ENCODE data around the gene CDC7.
A peak's percentile ranks its signal among the peaks of the same experiment; 100 is the strongest.
"Not testable (repeated sequence)": the region's sequence is repeated elsewhere in the genome, so short reads cannot be mapped to it uniquely, and the experiment has no call there.

CDC7 gene

GRCh38 chr1:91513160-91513559, 12.5 kb downstream of the CDC7 start:
- H3K4me3 ChIP-seq (ENCODE audit: low read length), result no peak overlapping the region
- peak; percentile 80 for DNase-seq (ENCODE audit: low read depth)
- H3K9me3 ChIP-seq (ENCODE audit: control insufficient read depth, low read length), result no peaks in the 10 kb centered on the region
- no peaks in the 10 kb centered on the region for H3K36me3 ChIP-seq (ENCODE audit: control insufficient read depth, insufficient read depth, low read length, severe bottlenecking)
- H3K27me3 ChIP-seq (replicated peaks; ENCODE audit: control insufficient read depth, insufficient read depth, low read length), result no peaks in the 10 kb centered on the region
- H3K9ac ChIP-seq (ENCODE audit: low read length), result peak overlapping the region; percentile 75
- peaks cover 23% of the 10 kb centered on the region for H3K4me1 ChIP-seq (ENCODE audit: control insufficient read depth, insufficient read depth, low read length)

- Histone ChIP-seq H3K9ac (ENCODE audit: low read length) (peak overlapping the region; percentile 75), H3K4me1 (ENCODE audit: control insufficient read depth, insufficient read depth, low read length) (peaks cover 23% of the 10 kb centered on the region), H3K4me3 (ENCODE audit: low read length) (no peak overlapping the region), H3K9me3 (ENCODE audit: control insufficient read depth, low read length) (no peaks in the 10 kb centered on the region), H3K36me3 (ENCODE audit: control insufficient read depth, insufficient read depth, low read length, severe bottlenecking) (no peaks in the 10 kb centered on the region), H3K27me3 (replicated peaks; ENCODE audit: control insufficient read depth, insufficient read depth, low read length) (no peaks in the 10 kb centered on the region)
- no peak for DNase-seq (ENCODE audit: low read depth)
Measured at GRCh38 chr1:91513706-91514105, 13.1 kb downstream of the CDC7 start.

DNA sequence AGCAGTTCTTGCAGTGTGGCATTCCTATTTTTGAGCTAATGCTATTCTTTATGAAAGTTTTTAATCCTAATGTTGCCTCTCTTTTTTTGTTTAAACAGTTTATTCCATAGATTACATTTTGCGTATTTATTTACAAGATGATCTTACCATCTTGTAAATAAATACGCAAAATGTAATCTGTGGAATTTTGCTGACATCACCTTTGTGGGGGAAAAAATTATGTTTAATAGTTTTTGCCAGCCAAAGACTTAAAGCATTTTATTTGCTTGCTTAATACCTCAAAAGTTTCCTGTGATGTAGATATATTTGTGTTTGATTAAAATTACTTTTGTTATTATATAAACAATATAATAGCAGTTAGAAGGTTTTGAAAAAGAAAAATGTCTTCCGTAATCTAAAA, 15.3 kb downstream of the CDC7 start:
- no peak overlapping the region for H3K9ac ChIP-seq (ENCODE audit: low read length)
- DNase-seq (ENCODE audit: low read depth), result no peak
- H3K9me3 ChIP-seq (ENCODE audit: control insufficient read depth, low read length), result no peaks in the 10 kb centered on the region
- no peaks in the 10 kb centered on the region for H3K27me3 ChIP-seq (replicated peaks; ENCODE audit: control insufficient read depth, insufficient read depth, low read length)
- no peak overlapping the region for H3K4me3 ChIP-seq (ENCODE audit: low read length)
- no peaks in the 10 kb centered on the region for H3K36me3 ChIP-seq (ENCODE audit: control insufficient read depth, insufficient read depth, low read length, severe bottlenecking)
- peaks cover 20% of the 10 kb centered on the region for H3K4me1 ChIP-seq (ENCODE audit: control insufficient read depth, insufficient read depth, low read length)

DNA sequence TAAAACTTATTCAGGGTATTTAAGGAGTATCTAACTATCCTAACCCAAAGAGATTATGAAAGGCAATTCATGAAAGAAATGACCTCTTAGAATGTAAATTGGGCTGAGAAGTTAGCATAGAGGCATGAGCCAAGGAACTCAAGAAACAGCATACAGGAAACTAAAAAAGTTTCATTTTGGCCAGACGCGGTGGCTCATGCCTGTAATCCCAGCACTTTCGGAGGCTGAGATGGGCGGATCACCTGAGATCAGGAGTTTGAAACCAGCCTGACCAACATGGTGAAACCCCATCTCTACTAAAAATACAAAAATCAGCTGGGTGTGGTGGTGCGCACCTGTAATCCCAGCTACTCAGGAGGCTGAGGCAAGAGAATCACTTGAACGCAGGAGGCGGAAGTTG, 16.0 kb downstream of the CDC7 start:
- not testable (repeated sequence) for DNase-seq (ENCODE audit: low read depth); H3K4me3 ChIP-seq (ENCODE audit: low read length); H3K27me3 ChIP-seq (replicated peaks; ENCODE audit: control insufficient read depth, insufficient read depth, low read length); H3K9me3 ChIP-seq (ENCODE audit: control insufficient read depth, low read length); H3K36me3 ChIP-seq (ENCODE audit: control insufficient read depth, insufficient read depth, low read length, severe bottlenecking); H3K9ac ChIP-seq (ENCODE audit: low read length)
- H3K4me1 ChIP-seq (ENCODE audit: control insufficient read depth, insufficient read depth, low read length), result peaks cover 14% of the 10 kb centered on the region

- peak overlapping the region; percentile 20 for H3K9ac ChIP-seq (ENCODE audit: low read length)
- not testable (repeated sequence) for H3K27me3 ChIP-seq (replicated peaks; ENCODE audit: control insufficient read depth, insufficient read depth, low read length); DNase-seq (ENCODE audit: low read depth); H3K4me3 ChIP-seq (ENCODE audit: low read length); H3K4me1 ChIP-seq (ENCODE audit: control insufficient read depth, insufficient read depth, low read length); H3K9me3 ChIP-seq (ENCODE audit: control insufficient read depth, low read length); H3K36me3 ChIP-seq (ENCODE audit: control insufficient read depth, insufficient read depth, low read length, severe bottlenecking)
Measured at GRCh38 chr1:91519167-91519566, 18.5 kb downstream of the CDC7 start.

DNA sequence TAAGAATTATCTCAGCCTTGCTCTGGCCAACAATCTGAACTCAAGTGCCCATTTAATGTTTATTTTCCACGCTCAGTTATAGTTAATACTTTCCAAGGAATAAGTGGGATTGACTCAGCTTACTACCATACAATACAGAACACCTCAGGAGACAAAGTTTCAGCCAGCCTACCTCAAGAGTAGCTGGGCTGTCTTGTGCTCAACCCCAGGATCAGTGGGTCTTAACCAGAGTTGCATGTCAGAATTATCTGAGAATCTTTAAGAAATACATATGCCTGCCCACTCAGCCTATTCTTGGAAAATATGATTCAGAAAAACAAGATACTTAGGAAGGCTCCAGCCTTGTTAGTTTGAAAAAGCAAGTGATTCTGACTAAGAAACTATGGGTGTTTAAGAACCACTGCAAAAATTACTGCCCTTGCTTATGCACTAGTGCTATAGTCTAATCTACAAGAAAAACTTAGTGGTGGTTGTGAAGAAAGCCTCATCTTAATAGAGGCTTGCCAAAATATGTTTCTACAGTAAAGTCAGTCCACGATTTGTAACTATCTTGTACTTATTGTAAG, 20.4 kb downstream of the CDC7 start:
- no peaks in the 10 kb centered on the region for H3K27me3 ChIP-seq (replicated peaks; ENCODE audit: control insufficient read depth, insufficient read depth, low read length)

DNA sequence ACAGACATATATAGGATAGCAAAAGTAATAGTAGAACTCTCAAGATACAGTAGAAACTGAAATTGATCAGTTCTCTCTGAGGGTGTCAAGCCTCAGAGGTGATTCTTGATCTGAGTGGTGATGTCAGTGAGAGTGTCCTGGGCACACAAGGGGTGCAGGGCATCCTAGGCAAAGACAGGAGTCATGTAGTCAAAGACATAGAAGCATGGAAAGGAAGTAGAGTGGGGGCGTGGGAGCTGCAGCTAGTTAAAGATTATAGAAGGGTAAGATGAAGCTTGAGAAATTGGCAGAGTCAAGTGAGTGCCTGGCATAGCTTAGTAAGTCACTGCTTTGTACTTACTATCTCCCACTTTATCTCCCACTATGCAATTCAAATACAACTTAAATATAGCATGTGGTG, 22.8 kb downstream of the CDC7 start:
- peaks cover 26% of the 10 kb centered on the region for H3K4me1 ChIP-seq (ENCODE audit: control insufficient read depth, insufficient read depth, low read length)
- no peaks in the 10 kb centered on the region for H3K9me3 ChIP-seq (ENCODE audit: control insufficient read depth, low read length)
- H3K9ac ChIP-seq (ENCODE audit: low read length), result no peak overlapping the region
- H3K4me3 ChIP-seq (ENCODE audit: low read length), result no peak overlapping the region
- no peaks in the 10 kb centered on the region for H3K27me3 ChIP-seq (replicated peaks; ENCODE audit: control insufficient read depth, insufficient read depth, low read length)
- DNase-seq (ENCODE audit: low read depth), result peak; percentile 55
- no peaks in the 10 kb centered on the region for H3K36me3 ChIP-seq (ENCODE audit: control insufficient read depth, insufficient read depth, low read length, severe bottlenecking)

More for the DNA sequence above, 20.4 kb downstream of the CDC7 start:
- Histone ChIP-seq H3K36me3 (ENCODE audit: control insufficient read depth, insufficient read depth, low read length, severe bottlenecking) (no peaks in the 10 kb centered on the region), H3K4me1 (ENCODE audit: control insufficient read depth, insufficient read depth, low read length) (peaks cover 2% of the 10 kb centered on the region), H3K4me3 (ENCODE audit: low read length) (no peak overlapping the region), H3K9me3 (ENCODE audit: control insufficient read depth, low read length) (no peaks in the 10 kb centered on the region), H3K9ac (ENCODE audit: low read length) (no peak overlapping the region)
- DNase-seq (ENCODE audit: low read depth), result no peak

DNA sequence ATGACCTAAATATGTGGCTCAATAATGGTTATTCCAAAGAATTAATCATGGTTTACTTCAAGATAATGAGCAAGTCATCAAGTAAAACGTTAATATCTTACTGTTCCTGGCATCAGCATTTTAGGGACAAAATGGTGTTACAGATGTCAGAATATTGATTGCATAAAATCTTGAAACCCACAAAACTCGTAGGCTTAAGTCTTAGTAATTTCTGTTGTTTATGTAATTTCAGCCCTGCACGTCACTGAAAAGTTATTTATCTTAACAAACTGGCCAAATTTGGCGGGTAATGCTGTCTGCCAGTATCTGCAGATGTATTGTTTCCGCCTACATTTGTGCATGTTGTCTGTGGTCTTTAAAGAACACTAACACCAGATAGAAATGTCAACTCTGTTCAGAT, 25.8 kb downstream of the CDC7 start:
- H3K36me3 ChIP-seq (ENCODE audit: control insufficient read depth, insufficient read depth, low read length, severe bottlenecking), result no peaks in the 10 kb centered on the region
- no peaks in the 10 kb centered on the region for H3K27me3 ChIP-seq (replicated peaks; ENCODE audit: control insufficient read depth, insufficient read depth, low read length)
- no peak for DNase-seq (ENCODE audit: low read depth)

GRCh38 chr1:91527266-91527765, 26.7 kb downstream of the CDC7 start:
- no peaks in the 10 kb centered on the region for H3K36me3 ChIP-seq (ENCODE audit: control insufficient read depth, insufficient read depth, low read length, severe bottlenecking)
- no peaks in the 10 kb centered on the region for H3K27me3 ChIP-seq (replicated peaks; ENCODE audit: control insufficient read depth, insufficient read depth, low read length)
- H3K9ac ChIP-seq (ENCODE audit: low read length), result peak overlapping the region; percentile 66
- no peak overlapping the region for H3K4me3 ChIP-seq (ENCODE audit: low read length)
- DNase-seq (ENCODE audit: low read depth), result no peak
- peaks cover 40% of the 10 kb centered on the region for H3K4me1 ChIP-seq (ENCODE audit: control insufficient read depth, insufficient read depth, low read length)
- no peaks in the 10 kb centered on the region for H3K9me3 ChIP-seq (ENCODE audit: control insufficient read depth, low read length)

More for the DNA sequence above, 25.8 kb downstream of the CDC7 start:
- H3K9ac ChIP-seq (ENCODE audit: low read length), result peak overlapping the region; percentile 66
- no peaks in the 10 kb centered on the region for H3K9me3 ChIP-seq (ENCODE audit: control insufficient read depth, low read length)
- H3K4me3 ChIP-seq (ENCODE audit: low read length), result no peak overlapping the region
- peaks cover 40% of the 10 kb centered on the region for H3K4me1 ChIP-seq (ENCODE audit: control insufficient read depth, insufficient read depth, low read length)

DNA sequence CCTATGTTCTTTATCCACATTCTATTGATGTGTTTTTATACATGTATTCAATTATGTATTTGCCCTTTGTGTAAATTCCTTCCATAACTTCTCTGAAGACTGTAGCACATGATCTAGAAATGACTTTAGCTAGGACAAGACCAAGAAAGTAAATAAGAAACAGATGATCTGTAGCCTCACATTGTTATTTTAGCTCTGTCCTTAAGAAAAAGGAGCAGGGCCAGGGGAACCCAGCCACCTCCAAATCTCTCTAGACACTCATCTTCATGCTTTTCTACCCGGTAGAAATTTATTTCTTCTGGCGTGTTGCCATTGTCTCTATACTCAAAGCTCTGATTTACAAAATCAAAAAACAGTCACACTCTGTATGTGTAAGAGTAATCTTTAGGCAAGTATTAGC, 27.1 kb downstream of the CDC7 start:
- peak overlapping the region; percentile 66 for H3K9ac ChIP-seq (ENCODE audit: low read length)
- H3K27me3 ChIP-seq (replicated peaks; ENCODE audit: control insufficient read depth, insufficient read depth, low read length), result no peaks in the 10 kb centered on the region
- H3K36me3 ChIP-seq (ENCODE audit: control insufficient read depth, insufficient read depth, low read length, severe bottlenecking), result no peaks in the 10 kb centered on the region
- H3K4me1 ChIP-seq (ENCODE audit: control insufficient read depth, insufficient read depth, low read length), result peaks cover 40% of the 10 kb centered on the region
- DNase-seq (ENCODE audit: low read depth), result peak; percentile 75
- H3K9me3 ChIP-seq (ENCODE audit: control insufficient read depth, low read length), result no peaks in the 10 kb centered on the region
- no peak overlapping the region for H3K4me3 ChIP-seq (ENCODE audit: low read length)

GRCh38 chr1:91529856-91530255, 29.2 kb downstream of the CDC7 start:
- H3K36me3 ChIP-seq (ENCODE audit: control insufficient read depth, insufficient read depth, low read length, severe bottlenecking), result no peaks in the 10 kb centered on the region
- peak; percentile 57 for DNase-seq (ENCODE audit: low read depth)
- no peaks in the 10 kb centered on the region for H3K27me3 ChIP-seq (replicated peaks; ENCODE audit: control insufficient read depth, insufficient read depth, low read length)
- H3K9ac ChIP-seq (ENCODE audit: low read length), result peak overlapping the region; percentile 52
- no peak overlapping the region for H3K4me3 ChIP-seq (ENCODE audit: low read length)
- H3K9me3 ChIP-seq (ENCODE audit: control insufficient read depth, low read length), result no peaks in the 10 kb centered on the region
- H3K4me1 ChIP-seq (ENCODE audit: control insufficient read depth, insufficient read depth, low read length), result peaks cover 40% of the 10 kb centered on the region
